Occipital lobe (tissue), 2 donors: ENCODE measurements around the gene PIPOX. TPM values are rescaled to one million over a fixed set of nuclear protein-coding genes. Genes with fewer than 3 reads are reported as not detected.
"Not testable (repeated sequence)": the region's sequence is repeated elsewhere in the genome, so short reads cannot be mapped to it uniquely, and the experiment has no call there.

Experiments
- DNase-seq: peaks from one replicate; lab custom pipeline; 2025; lab: John Stamatoyannopoulos, UW
- total RNA-seq: library from RNA; depleted of rRNA; stranded (reverse); fragments of >200 nt; gene quantifications from one replicate; pipeline ENCODE4 v1.2.3, GENCODE V29; 2014

The PIPOX gene
- total RNA-seq, 1 donor from 2014 or later, result 4.1 TPM

DNA sequence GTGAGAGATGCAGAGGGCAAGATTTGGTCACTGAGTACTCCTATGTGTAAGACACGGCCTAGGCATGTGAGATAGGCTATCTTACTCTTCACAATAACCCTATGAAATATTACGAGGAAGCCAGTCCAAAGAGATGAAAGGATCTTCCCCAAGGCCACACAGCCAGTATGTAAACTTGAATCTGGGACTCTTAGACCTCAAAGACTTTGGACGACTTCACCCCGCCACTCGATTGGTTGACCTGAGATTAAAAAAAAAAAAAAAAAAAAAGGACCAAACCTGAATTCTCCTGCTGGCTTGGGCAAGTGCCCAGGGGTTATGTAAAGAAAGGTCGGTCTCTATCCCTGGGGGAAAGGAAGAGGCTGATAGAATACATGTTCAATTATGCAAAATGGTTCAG lies 33.1 kb downstream of the PIPOX start:
- no peak for DNase-seq

DNA sequence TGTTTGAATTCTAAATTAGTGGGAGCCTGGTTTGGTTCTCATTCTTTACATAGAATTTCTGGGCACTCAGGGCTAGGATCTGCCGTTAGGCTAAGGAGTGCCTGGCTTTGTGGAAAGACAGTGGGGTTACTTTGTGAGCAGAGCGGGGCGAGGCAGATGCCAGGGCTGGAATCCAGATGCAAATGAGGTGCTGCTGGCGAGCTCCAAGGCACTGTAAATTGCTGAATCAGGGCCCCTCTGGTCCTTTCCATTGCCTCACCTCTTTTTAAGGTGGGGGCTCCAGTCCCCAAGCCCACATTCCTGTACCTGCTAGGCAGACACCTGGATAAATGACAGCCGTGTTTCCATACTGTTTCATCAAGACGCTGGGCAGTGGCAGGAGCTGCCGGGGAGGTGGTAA lies 33.8 kb downstream of the PIPOX start:
- no peak for DNase-seq

DNA sequence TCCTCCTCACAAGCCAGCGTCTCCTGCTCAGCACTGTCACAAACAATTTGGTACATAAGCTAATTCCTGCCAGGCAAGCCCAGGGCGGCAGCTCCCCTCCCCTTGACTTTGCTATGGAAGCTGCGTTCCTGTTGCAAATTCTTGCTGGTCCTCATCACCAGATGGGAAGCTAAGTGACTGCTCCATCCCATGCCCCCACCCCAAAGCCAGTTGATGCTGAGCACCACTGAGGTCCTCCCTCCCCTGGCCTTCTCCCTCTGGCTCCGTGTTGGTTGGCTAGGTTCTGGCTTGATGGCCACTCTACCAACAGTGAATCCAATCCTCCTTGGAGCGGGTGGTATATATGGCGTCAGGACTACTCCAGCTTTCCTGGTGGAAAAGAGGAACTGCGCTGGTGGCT lies 34.4 kb downstream of the PIPOX start:
- no peak for DNase-seq

DNA sequence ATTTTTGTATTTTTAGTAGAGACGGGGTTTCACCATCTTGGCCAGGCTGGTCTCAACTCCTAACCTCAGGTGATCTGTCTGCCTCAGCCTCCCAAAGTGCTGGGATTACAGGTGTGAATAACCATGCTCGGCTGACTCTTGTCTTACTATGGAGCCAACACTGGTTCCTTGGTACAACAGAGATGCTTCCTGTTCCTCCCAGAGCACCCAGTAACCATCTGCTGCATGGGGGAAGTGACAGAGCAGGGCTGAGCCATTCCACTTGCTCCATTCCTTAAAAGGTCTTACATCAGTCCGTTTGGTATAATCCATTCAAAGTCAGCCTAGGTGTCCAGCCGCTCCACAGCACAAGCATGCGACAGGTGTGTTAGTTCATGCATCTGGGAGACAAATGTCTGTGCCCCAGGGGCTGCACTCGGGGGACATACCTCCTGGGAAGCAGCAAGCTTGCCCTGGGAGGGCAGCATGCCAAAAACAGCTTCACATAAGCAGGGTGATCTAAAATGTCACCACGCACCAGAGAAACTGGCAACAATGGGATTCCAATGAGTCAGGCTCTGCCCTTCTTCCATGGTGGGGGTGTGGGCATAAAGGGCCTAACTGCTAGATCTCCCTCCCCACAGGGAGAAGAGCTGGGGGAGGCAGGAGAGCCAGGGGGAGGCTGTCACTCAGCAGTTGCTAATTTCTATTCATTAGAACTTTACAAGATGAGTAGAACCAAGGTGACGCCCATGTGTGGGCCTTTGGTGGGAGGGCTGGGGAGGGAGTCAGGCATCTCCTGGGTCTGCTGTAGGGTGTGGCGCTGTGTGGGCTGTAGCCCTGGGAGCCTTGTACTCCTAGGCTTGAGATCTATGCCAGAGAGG lies 35.5 kb downstream of the PIPOX start:
- peak; percentile 71 for DNase-seq

DNA sequence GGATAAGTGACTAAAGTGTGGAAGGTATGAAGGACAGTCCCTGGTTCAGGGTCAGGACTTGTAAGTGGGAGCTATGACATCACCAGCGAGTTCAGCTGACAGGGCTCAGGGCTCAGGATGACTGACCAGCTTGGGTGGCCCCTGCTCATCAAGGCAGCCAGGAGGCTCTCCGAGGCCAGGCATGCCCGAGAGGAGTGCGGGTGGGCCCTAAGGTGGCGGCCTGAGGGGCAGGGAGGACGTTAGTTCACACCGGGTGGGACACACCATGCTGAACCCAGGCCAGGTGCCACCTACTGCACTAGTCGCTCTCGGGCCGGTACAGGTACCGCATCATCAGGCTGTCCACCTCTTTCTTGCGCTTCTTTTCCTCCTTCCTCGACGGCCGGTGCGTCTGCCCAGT lies 36.5 kb downstream of the PIPOX start:
- DNase-seq, result no peak

DNA sequence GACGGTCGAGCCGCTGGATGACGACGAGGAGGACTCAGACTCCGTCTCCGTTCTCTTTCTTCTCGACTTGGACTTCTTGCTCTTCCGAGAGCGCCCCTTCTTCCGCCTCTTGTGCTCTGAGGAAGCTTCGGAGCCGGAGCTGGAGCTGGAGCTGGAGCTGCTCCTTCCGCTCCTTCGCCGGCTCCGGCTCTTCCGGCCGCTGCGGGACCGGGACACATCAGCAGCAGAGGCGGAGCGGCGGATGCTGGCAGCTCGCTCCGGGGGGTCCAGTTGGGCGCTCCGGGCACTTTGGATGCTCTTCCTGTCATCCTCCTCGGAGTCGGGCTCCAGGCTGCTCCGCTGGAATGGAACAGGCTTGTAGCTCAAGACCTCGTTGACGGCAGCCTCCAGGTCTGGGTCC lies 36.9 kb downstream of the PIPOX start:
- DNase-seq, result no peak

DNA sequence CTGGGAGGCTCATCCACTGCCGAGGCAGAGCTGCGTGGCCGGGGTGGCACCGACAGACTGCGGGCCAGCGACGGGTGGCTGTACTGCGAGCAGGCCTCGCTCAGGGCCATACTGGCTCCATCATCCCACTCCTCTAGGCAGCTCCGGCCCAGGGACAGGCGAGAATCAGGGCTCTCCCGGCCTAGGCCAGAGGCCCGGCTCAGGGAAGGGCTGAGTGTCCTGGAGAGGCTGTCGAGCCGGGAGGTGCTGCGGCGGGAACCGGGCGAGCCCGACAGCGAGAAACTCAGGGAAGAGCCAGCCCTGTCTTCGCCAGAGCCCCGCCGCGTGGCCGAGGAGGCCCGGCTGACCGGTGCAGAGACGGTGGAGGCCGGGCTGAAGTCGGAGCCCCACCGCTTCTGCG lies 37.4 kb downstream of the PIPOX start:
- DNase-seq, result no peak

DNA sequence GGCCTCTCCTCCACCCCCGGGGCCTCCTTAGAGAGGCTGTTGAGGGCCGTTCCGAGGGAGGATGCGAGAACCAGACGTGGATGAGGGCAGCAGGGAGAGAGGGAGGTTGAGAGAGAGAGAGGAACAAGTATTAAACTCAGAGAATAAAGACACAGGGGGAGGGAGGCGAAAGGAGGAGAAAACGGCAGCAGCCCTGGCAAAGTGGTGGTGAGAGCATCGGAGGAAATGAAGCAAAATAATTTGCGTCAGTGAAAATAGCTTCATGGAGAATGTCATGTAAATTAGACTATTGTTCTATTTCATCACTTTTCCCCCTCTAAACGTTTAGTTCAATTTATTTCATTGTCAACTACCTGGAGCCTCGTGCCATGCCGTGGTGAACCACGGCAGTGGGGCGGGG lies 38.0 kb downstream of the PIPOX start:
- no peak for DNase-seq

DNA sequence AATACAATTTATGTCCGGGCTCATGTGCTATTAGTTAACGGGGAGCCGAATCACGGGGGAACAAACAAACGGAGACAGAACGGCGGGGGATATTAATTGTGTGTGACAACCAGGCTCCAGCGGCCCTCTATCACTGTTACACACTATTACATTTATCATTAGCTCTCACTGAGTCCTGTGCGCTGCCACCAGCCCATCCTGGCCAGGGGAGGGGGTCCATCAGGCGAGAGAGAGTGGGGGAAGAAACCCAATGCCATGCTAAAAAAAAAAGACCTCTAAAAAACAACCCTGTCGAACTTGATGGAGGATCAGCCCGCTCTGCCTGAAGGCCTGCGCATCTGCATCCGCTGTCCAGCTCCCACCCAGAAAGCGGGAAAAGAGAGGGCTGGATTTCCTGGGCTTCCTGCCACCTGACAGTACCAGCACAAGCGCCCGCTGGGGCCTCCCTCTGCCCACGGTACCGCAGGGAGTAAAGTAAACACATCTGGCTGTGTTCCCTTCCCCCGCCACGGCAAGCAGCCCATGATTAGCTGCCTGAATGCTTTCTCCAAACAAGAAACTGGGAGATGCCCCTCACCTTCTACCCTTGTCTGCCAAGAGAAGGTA lies 41.7 kb downstream of the PIPOX start:
- peak; percentile 36 for DNase-seq

DNA sequence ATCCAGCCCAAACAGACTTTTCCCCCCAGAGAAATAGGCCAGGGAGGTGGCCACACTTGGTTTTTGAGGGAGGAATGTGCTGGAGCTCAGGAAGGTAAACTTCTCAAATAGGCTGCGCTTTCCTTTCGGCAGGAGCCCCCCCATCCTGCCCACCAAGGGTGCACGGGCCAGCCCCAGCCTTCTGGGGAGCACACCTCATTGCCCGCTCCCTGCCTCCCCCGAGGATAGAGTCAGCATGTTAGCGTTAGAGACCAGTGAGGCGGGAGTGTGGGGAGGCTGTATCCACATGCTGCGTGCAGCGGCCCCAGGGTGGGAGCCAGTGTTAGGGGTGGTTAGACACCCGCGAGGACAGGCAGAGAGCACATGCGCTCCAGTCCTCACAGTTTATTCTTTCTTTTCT lies 42.3 kb downstream of the PIPOX start:
- no peak for DNase-seq

DNA sequence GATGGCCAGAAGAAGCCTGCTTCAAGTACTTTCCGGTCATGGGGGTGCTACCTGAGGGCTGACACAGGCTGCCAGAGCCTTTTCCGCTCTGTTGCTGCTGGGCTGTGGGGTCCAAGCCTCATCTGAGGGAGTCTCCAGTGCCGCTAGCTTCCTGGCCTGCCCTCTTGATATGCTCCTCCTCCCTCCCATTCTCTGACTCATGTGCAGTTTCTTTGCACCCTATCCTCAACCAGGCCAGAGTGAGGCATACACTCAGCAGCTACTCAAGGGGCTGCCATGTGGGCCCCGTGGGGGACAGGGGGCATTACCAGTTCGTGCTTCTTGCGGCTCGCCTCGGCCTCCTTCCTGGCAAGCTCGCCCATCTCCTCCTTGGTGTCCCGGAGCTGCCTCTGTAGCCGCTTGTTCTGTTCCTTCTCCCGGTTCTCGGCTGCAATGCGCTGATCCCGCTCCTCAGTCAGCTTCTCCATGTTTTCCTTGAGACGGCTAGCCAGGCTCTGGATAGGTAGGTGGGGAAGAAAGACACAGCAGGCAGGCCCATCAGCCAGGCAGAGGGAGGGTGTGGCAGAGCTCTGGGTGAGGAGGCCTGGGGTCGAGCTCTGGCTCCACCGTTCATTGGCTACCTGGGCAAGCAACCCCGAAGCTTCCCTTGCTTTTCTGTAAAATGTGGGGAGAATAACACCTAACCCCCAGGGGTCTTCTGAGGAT lies 43.8 kb downstream of the PIPOX start:
- no peak for DNase-seq

DNA sequence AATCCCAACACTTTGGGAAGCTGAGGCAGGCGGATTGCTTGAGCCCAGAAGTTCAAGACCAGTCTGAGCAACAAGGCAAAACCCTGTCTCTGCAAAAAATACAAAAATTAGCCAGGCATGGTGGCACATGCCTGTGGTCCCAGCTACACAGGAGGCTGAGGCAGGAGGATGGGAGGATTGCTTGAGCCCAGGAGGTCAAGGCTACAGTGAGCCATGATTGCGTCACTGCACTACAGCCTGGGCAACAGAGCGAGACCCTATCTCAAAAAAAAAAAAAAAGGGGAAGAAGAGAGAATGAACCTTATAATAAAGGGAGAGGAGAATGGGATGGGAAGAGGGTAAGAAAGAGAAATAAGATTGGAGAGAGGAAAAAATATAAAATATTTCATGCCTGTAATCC lies 45.8 kb downstream of the PIPOX start:
- DNase-seq, result not testable (repeated sequence)

DNA sequence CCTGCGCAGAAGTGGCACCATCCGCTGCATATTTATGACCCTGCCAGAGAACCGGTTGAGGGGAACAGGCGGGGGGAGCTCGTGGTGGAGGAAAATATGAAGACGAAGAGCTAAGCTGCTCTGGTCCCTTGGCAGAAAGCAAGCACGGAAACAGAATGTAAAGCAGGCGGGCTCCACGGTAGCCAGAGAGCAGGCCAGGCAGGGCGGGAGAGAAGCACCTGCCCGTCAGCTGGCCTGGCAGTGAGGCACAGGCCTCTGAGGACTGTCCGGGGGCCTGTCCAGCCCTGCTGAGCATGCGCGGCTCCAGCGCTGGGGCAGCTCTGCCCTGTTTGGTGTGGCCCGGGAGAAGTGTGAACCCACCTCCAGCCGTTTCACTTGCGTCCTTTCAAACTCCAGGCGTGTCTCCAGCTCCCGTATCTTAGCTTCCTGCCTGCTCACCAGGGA lies 46.7 kb downstream of the PIPOX start:
- peak; percentile 47 for DNase-seq

DNA sequence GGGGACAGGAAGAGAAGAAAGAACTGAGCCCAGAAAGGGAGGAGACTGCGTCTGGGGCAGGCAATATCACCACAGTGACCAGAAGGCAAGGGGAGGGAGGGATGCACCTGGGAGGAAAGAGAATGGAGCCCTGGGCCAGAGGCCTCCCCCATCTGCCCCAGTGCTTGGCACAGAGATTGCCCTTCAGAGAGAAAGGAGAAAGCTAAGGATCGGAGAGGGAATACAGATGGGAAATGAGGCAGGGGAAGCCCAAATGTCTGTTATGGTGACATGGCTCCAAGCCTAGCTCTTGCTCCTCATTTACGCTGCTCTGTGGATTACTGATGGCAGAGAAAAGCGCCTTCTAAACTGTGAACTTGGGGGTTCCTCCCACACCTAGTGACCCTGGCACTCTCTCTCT lies 47.2 kb downstream of the PIPOX start:
- DNase-seq, result no peak

DNA sequence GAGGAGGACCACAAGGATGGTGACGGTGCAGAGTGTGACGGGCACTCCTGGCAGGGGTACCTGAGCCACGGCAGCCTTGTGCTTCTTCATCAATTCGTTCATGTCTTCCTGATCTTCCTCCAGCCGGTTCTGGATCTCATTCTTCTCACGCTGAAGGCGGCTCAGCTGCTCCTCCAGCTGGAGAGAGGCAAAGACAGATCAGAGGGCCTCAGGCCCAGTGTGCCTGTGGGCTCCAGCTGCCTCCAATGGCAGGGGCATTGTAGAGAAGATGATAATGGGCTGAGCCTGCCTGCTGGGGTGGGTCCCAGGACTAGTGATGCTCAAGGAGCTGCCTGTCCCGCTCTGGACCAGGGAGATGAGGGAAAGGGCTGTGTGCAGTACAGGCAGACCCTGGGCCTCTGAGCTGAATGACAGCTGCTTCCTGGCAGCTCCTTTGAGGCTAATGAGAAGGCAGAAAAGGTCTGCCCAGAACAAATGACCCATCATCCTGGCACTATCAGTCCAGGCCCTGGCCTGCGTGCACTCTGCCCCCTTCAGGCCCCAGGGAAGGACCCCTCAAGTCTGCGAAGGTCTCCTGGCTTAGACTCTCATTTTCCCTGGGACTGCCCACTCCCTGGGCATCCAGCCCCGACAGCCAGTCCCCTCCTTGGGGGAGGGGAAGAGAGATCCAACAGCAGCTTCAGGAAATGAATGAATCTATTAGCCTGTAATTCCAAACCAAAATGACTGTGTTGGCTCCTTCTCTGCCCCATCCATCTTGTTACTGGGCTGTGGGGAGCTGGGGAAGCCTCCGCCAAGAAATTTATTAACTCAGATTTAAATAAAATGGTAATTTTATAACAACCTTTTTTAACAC lies 48.0 kb downstream of the PIPOX start:
- no peak for DNase-seq

DNA sequence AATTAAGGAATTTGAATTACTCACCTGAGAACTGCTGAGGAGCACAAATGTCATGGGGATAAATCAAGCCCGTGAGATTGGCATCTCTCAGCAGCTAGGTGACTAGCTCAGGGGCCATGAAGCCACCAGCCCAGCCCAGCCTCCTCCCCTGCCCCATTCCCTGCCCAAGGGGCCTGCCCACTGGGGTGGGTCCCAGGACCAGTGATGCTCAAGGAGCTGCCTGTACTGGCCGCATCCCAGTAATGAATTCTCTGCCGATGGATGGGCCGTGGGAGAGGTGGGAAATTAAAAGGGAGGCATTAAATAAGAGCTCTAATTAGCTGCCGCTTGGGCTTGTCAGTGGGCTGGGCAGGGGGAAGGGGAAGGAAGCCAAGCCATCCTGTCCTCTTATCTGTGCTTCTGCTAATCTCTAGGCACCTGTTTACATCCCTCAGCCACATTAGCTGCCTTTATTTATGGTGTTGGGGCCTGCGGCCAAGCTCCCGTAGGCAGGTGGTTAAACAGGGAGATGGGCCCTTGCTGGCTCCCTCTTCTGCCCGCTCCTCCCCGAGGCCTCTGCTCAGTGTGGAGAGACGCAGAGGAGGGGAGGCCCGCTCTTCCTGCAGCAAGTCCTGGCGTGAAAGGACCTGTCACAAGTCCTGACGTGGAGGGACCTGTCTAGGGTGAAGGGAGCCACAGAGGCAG lies 48.8 kb downstream of the PIPOX start:
- no peak for DNase-seq

DNA sequence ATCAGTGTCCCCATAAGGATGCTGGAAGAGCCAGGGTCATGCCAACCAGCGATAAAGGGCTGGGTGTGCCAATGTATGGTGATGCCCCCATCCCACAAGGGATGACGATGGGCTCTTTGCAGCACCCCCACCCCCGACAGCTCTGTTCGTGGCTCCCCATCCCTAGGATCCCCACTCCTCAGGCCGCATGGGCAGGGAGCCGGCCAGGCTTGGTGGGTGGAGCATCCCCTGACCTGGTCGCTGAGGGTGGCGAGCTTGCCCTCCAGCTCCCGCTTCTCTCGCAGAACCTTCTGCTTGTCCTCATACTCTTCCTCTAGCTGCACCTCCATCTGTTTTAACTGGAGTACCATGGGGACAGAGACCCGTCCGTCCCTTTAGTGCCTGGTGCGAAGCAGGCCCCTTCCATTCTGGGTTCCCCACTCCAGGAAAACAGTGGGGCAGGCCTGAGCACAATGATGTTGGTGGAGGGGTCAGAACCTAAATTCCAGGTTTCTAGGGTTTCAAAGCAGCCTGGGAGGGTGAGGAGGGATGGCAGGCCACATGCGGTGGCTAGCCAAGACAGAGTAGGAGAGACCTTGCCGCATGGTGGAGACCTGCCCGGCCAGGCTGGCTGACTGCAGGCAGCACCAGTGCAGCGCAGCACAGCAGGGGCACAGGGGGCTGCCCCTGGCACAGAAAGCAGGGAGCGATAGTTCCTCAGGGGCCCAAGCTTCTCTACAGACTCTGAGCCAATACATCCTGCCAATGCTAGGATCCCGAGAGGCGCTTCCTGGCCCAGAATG lies 50.3 kb downstream of the PIPOX start:
- no peak for DNase-seq

DNA sequence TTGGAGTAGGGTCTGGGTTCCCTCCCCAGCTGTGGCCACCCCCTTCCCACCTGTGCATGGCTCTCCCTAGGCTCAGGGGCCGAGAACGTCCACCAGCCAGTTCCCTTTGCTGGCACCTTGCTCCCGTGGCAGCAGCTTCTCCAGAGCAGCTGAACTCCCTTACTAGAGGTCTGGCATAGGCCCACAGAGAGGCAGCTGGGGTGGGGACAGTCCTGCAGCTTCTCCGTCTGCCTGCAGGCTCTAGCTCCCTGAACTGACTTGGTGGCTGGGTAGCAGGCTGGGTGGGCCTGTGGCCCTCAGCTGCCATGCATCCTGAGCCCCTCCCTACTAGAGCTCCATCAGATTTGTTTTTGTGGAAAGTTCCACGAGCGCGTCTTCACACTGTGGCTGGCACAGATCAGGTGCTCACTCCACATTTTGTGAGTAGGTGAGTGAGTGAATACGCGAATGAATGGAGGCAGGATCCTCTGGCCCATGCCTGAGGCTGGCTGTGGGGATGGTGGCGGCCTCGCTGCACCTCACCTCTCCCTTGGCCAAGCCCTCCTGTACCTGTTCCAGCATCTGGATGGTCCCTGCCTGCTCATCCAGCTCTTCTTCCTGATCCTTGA lies 51.3 kb downstream of the PIPOX start:
- DNase-seq, result no peak

DNA sequence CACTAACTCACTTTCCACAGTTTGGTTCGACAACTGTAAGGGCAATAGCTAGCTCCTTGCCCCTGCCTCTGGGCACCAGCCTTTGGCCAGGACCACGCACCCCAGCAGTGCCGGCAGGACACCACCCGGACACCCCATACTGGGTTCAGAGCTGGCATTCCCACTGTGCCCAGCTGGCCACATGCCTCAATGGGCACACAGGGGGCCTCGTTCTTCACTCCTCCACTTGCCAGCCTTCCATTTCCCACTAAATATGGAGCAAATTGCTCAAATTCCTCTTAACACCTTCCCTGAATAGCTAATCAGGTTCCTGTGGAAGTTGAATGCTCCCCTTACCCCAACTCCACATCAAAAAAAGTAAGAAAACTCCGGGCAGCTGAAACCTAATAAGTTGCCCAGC lies 52.5 kb downstream of the PIPOX start:
- no peak for DNase-seq

DNA sequence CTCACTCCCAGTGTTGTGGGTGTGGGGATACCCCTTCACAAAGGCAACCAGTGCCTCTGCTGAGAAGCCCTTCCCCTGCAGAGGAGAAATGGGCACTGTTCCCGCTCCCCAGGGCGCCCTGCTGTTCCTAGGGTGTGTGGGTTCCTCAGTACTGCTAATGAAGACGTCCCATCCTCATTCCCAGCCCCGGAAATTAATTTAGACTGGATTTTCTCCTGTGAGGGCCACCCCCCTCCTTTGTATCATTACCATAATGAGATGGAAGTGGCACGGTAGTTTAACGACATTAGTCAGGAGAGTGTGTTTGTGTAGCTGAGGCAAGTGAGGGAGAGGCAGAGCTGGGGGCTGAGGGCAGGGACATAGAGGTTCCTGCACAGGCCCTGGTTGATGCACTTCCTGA lies 53.2 kb downstream of the PIPOX start:
- DNase-seq, result no peak
